GM15510 (cell line): Measurements from ENCODE around the gene MMS19.
A peak's percentile ranks its signal among the peaks of the same experiment; 100 is the strongest.

Experiments used
- POLR2A ChIP-seq: IDR thresholded peaks from 3 replicates; pipeline ENCODE4 v1.6.1; 2011; ENCODE audit warnings: borderline replicate concordance; ENCODE audit not compliant: insufficient read length; ENCODE audit errors: extremely low read depth

The MMS19 gene, protein sequence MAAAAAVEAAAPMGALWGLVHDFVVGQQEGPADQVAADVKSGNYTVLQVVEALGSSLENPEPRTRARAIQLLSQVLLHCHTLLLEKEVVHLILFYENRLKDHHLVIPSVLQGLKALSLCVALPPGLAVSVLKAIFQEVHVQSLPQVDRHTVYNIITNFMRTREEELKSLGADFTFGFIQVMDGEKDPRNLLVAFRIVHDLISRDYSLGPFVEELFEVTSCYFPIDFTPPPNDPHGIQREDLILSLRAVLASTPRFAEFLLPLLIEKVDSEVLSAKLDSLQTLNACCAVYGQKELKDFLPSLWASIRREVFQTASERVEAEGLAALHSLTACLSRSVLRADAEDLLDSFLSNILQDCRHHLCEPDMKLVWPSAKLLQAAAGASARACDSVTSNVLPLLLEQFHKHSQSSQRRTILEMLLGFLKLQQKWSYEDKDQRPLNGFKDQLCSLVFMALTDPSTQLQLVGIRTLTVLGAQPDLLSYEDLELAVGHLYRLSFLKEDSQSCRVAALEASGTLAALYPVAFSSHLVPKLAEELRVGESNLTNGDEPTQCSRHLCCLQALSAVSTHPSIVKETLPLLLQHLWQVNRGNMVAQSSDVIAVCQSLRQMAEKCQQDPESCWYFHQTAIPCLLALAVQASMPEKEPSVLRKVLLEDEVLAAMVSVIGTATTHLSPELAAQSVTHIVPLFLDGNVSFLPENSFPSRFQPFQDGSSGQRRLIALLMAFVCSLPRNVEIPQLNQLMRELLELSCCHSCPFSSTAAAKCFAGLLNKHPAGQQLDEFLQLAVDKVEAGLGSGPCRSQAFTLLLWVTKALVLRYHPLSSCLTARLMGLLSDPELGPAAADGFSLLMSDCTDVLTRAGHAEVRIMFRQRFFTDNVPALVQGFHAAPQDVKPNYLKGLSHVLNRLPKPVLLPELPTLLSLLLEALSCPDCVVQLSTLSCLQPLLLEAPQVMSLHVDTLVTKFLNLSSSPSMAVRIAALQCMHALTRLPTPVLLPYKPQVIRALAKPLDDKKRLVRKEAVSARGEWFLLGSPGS

GRCh38 chr10:97498076-97498840 lies at the start of gene MMS19:
Gene MMS19 (minus strand): TSS chr10:97498422. CDS start chr10:97498384, 38 bp downstream.
- TF ChIP-seq POLR2A, result peak; percentile 76

- TF ChIP-seq POLR2A, result no peak
Measured at GRCh38 chr10:97547962-97548361, 49.7 kb upstream of the MMS19 start.

GRCh38 chr10:97547271-97547600 lies 49.0 kb upstream of the MMS19 start:
- no peak for TF ChIP-seq POLR2A

GRCh38 chr10:97546456-97547270 lies 48.4 kb upstream of the MMS19 start:
- no peak for TF ChIP-seq POLR2A

DNA sequence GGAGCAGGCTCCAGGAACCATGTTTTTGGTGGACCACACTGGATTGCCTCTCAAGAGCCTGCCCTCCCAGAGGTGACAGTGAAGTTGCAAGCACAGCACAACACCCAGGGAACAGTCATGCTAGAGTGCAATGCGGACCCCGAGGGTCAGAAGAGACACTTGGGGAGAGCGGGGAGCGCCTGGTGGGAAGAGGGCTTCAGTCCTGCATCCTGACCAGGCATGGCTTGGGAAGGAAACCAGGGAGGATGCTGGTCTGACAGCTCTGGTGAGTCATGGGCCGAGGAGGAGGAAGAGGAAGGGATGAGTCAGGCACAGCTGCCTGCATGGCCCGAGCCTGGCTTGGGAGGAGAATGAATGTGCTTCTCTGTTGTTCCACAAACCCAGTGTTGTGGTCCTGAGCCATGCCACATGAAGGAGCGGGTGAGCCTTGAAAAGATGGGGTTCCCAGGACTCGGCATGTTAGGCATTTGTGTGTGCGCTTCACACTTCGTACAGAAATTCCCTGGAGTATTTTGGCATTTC lies 44.9 kb upstream of the MMS19 start:
- TF ChIP-seq POLR2A, result no peak

DNA sequence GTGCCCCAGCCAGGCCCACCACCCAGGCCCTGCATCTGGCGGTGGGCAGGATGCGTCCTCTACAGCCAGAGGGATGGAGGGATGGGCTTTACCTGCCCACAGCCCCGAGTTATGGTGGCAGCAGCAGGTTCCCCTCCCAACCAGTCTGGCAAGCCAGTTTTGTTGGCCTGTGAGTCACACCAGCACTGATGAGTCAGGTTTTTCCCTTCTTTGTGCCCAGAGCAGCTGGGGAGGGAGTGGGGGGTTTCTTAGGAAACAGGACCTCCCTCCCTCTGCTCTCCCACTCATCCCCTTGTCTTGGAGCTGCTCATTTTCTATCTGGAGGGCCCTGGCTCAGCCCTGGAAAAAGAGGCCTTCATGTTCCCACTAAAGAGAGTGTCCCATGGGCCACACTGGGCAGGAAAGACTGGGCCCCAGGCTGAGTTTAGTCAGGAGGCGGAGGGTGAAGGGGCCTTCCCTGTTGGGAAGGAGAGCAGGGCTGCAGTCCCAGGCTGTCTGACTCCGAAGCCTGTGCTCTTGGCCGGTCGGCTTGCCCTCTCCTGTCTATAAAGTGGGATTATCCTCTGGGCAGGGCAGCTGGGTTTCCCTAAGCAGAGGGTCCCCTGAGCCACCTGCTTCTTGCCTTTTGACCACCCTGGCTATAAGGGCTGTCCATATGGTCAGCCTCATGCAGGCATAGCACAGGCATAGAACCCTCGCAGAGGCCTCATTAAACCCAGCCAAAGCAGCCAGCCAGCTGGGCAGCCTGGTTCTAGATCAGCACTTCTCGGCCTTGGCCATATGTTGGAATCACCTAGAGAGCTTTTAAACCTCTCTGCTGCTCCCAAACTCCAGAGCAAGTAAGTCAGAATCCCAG lies 44.2 kb upstream of the MMS19 start:
- TF ChIP-seq POLR2A, result no peak

- no peak for TF ChIP-seq POLR2A
Measured at GRCh38 chr10:97540669-97541500, 42.7 kb upstream of the MMS19 start.

- TF ChIP-seq POLR2A, result no peak
Measured at GRCh38 chr10:97539523-97540200, 41.4 kb upstream of the MMS19 start.

- TF ChIP-seq POLR2A, result no peak
Measured at GRCh38 chr10:97538839-97539238, 40.6 kb upstream of the MMS19 start.

DNA sequence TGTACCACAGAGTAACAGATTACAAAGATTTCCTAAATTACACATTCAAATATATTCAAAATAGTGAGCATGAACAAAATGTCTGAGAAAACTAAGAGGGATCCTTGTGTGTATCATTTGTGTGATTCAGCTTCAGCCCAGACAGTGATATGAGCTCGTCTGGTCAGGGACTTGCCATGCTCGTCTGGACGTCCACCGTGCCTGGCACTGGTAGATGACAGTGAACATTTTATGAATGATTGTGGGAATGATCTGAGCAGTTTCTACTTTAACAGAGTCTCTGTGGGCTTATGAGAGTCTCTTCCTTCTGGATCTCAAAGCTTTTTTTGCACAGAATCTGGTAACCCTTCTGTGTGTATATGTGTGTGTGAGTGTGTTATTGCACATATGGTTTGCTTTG lies 40.2 kb upstream of the MMS19 start:
- no peak for TF ChIP-seq POLR2A

- TF ChIP-seq POLR2A, result no peak
Measured at GRCh38 chr10:97537186-97537869, 39.1 kb upstream of the MMS19 start.
